GM19452 (cell line): ENCODE measurements around the gene NOP14.
"Not testable (repeated sequence)": the region's sequence is repeated elsewhere in the genome, so short reads cannot be mapped to it uniquely, and the experiment has no call there.

Experiments used
- ATAC-seq: cut with Tn5 transposase; IDR thresholded peaks from one replicate; pipeline ENCODE4 v1.9.1; 2021; ENCODE audit not compliant: unreplicated experiment

The NOP14 gene

GRCh38 chr4:2932951-2933565, 30.1 kb downstream of the NOP14 start:
- ATAC-seq, result no peak

GRCh38 chr4:2932321-2932950, 30.8 kb downstream of the NOP14 start:
- no peak for ATAC-seq

GRCh38 chr4:2931512-2932301, 31.5 kb downstream of the NOP14 start:
- peak; percentile 46 for ATAC-seq

GRCh38 chr4:2930758-2931511, 32.3 kb downstream of the NOP14 start:
- ATAC-seq, result no peak

GRCh38 chr4:2930135-2930757, 33.0 kb downstream of the NOP14 start:
- no peak for ATAC-seq

- ATAC-seq, result no peak
Observed at GRCh38 chr4:2929469-2929868, 33.7 kb downstream of the NOP14 start.

GRCh38 chr4:2928242-2929176, 34.7 kb downstream of the NOP14 start:
- no peak for ATAC-seq

- ATAC-seq, result no peak
Observed at GRCh38 chr4:2927696-2928075, 35.5 kb downstream of the NOP14 start.

- ATAC-seq, result no peak
Observed at GRCh38 chr4:2927016-2927695, 36.0 kb downstream of the NOP14 start.

GRCh38 chr4:2925931-2926860, 37.0 kb downstream of the NOP14 start:
- no peak for ATAC-seq

- no peak for ATAC-seq
Observed at GRCh38 chr4:2925496-2925895, 37.7 kb downstream of the NOP14 start.

GRCh38 chr4:2924765-2925301, 38.4 kb downstream of the NOP14 start:
- ATAC-seq, result no peak

GRCh38 chr4:2924286-2924685, 38.9 kb downstream of the NOP14 start:
- ATAC-seq, result no peak

- no peak for ATAC-seq
Observed at GRCh38 chr4:2923668-2924173, 39.5 kb downstream of the NOP14 start.

- no peak for ATAC-seq
Observed at GRCh38 chr4:2923141-2923551, 40.1 kb downstream of the NOP14 start.

- not testable (repeated sequence) for ATAC-seq
Observed at GRCh38 chr4:2922453-2923101, 40.6 kb downstream of the NOP14 start.

GRCh38 chr4:2918714-2919113, 44.5 kb downstream of the NOP14 start:
- not testable (repeated sequence) for ATAC-seq
